ENCODE data around the gene KRTAP10-2. TPM values are rescaled to one million over a fixed set of nuclear protein-coding genes. Genes with fewer than 3 reads are reported as not detected.

The KRTAP10-2 gene
- total RNA-seq, 1 donor from 2014 or later, result not detected

DNA sequence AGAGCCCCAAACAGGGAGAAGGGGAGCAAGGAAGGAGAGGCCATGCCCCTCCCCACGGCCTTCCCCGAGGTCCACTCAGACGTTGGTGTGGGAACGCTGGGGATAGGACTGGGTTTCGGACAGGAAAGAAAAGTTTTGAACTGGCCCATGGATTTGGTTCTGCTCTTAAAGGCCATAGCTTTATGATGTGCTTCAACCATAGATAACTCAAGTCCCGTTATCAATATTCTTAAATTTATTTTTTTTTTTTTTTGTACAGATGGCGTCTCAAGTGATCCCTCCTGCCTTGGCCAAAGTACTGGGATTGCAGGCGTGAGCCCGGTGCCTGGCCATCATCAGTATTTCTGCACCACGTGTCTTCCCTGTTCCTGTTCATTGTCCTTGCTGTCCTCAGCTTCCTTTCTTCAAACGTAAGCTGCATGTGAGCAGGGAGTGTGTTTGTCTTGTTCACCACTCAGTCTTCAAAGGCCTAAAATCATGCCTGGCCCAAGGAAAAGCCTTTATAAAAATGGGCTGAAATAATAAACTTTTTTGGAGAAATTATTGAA is 10.5 kb downstream of the KRTAP10-2 start:
- DNase-seq (ENCODE audit: low read depth in 2 of 2), result no peak

- no peak for DNase-seq (ENCODE audit: low read depth in 2 of 2)
These were observed 11.2 kb downstream of the KRTAP10-2 start, which contains the start of gene KRTAP10-1 for GRCh38 chr21:44539991-44540666. KRTAP10-1 (minus strand) TSS chr21:44540195; CDS start chr21:44540150, 45 bp downstream.

DNA sequence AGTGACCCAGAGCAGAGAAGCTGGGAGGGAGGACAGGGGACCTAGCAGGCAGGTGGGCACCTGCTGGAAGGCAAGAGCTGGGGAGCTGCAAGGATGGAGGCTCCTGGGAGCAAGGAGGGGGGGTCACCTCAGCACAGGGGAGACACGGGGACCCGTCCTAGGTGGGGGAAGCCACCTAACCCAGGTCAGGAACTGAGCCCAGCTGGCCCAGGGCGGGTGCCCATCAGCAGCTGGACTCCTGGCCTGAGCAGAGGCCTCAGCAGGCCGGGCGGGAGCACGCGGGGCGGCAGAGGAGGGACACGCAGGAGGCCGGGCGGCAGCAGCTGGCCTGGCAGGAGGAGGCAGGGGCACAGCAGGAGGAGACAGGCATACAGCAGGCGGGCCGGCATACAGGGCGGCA is 12.3 kb downstream of the KRTAP10-2 start:
- DNase-seq (ENCODE audit: low read depth in 2 of 2), result no peak

- DNase-seq (ENCODE audit: low read depth in 2 of 2), result no peak
These were observed 13.1 kb downstream of the KRTAP10-2 start for GRCh38 chr21:44537930-44538911.

DNA sequence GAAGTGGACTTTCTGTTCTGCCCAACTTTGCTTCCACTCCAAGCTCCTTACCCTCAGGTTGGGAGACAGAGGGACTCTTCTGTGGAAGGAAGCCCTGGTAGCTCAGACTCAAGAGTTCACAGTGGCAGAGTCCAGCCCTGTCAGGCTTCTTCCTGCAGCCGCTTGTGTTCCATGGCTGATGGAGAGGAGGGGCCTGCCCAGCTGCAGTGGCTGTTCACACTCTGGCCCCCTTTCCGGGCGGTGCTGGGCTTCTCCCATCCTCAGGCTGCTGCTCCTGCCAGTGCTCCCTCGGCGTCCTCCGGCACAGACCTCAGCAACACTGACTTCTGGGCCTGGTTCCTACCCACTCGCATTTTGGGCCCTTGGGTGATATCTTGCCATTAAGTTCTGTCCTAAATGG is 15.3 kb downstream of the KRTAP10-2 start:
- DNase-seq (ENCODE audit: low read depth in 2 of 2), result no peak

- no peak for DNase-seq (ENCODE audit: low read depth in 2 of 2)
These were observed 16.6 kb downstream of the KRTAP10-2 start for GRCh38 chr21:44534688-44535087.

- no peak for DNase-seq (ENCODE audit: low read depth in 2 of 2)
These were observed 17.2 kb downstream of the KRTAP10-2 start for GRCh38 chr21:44533891-44534627.

DNA sequence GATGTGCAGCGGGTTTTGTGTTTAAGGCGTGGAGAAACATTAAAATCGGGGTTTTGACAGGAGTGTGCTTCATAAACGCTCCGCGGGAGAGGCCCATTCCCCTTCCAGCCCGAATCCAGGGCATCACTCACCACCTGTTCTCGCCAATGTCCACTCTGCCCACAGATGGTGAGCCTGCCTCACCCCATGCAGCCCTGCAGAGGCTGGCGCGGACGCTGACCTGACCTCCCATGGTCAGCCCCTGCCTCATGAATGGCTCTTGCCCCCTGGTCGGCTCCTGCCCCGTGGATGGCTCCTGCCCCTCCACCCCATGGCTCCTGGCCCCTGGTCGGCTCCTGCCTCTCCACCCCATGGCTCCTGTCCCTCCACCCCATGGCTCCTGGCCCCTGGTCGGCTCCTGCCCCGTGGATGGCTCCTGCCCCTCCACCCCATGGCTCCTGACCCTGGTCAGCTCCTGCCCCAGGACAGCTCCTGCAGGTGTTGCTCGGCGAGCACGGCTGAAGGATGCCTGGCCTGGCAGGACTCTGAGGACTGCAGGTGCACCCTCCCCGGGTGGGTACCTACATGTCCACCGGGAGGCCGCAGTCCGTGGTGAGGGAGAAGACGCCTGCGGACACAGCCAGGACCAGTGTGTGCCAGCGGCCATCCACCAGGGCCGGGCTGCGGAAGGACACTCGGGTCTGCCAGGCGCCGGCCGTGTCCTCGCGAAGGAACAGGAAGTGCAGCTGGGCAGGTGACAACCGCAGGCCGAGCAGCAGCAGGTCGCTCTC is 18.0 kb downstream of the KRTAP10-2 start:
- DNase-seq (ENCODE audit: low read depth in 2 of 2), result no peak

DNA sequence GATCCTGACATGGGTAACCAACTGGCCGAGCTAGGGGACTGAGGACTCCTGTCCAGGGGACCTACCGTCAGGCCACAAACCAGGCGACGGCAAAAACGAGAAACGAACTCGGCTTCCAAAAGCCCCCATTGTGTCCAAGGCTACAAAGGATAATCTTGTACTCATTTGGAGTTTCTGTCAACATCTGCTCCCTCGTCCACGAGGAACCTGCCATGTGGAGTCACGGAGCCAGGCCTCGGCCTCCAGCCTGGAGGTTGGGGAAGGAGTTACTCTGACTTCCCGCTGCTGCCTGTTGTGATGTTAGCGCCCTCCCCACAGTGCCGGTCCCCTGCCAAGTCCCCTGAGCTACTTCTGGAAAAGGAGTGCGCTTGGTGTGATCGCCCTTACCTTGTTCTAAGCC is 18.6 kb downstream of the KRTAP10-2 start:
- no peak for DNase-seq (ENCODE audit: low read depth in 2 of 2)

GRCh38 chr21:44531606-44532564 is 19.4 kb downstream of the KRTAP10-2 start:
- no peak for DNase-seq (ENCODE audit: low read depth in 2 of 2)

DNA sequence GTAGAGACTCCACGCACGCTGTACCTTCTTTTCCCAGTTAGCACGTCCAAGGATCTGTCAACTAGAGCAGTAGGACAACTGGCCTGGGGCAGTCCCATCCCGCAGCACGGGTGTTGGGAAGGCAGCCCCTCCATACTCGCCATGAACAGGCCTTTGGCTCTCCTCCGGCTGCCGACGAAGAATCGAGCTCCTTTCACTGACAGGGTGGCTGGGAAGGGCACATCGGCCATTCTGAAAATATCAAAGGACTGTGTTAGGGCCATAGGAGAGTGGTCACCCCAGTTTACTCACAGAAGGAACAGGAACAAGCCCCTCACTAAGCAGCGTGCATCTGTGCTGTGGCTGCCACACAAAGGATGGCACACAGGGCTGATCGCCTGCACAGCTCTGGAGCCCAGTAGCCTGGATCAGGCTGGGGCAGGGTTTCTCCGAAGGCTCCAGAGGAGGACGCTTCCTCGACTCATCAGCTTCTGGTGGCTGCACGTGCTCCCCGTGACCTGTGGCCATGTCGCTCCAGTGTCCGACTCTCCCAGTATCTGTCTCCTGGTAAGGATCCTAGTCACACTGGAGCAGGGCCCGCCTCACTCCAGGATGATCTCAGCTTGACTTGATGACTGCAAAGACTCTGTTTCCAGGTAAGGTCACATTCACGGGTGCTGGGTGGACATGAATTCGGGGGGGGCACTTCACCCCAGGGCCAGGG is 20.3 kb downstream of the KRTAP10-2 start:
- no peak for DNase-seq (ENCODE audit: low read depth in 2 of 2)

DNA sequence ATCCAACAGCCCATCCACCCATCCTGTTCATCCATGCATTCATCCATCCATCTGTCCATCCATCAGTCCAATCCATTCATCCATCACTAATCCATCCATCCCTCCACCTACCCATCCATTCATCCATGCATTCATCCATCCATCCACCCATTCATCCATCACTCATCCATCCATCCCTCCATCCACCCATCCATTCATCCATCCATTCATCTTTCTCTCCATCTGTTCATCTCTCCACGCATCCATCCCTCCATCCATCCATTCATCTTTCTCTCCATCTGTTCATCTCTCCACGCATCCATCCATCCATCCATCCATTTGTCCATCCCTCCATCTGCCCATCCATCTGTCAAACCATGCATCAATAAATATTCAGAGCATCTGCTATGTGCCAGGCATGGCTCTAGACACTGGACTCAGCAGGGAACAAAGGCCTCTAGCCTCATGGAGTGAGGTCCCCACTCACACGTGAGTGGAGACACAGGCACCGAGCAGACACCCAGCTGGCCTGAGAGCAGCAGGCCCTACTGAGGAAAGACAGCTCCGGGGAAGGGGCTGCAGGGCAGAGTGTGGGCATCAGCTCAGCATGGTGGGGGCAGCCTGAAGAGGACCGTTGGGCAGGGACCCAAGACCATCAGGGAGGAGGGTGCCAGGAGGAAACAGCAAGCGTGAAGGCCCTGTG is 20.9 kb downstream of the KRTAP10-2 start:
- no peak for DNase-seq (ENCODE audit: low read depth in 2 of 2)

GRCh38 chr21:44529503-44530125 is 21.7 kb downstream of the KRTAP10-2 start:
- DNase-seq (ENCODE audit: low read depth in 2 of 2), result no peak

GRCh38 chr21:44529011-44529421 is 22.3 kb downstream of the KRTAP10-2 start:
- no peak for DNase-seq (ENCODE audit: low read depth in 2 of 2)

GRCh38 chr21:44528634-44528995 is 22.7 kb downstream of the KRTAP10-2 start:
- no peak for DNase-seq (ENCODE audit: low read depth in 2 of 2)

DNA sequence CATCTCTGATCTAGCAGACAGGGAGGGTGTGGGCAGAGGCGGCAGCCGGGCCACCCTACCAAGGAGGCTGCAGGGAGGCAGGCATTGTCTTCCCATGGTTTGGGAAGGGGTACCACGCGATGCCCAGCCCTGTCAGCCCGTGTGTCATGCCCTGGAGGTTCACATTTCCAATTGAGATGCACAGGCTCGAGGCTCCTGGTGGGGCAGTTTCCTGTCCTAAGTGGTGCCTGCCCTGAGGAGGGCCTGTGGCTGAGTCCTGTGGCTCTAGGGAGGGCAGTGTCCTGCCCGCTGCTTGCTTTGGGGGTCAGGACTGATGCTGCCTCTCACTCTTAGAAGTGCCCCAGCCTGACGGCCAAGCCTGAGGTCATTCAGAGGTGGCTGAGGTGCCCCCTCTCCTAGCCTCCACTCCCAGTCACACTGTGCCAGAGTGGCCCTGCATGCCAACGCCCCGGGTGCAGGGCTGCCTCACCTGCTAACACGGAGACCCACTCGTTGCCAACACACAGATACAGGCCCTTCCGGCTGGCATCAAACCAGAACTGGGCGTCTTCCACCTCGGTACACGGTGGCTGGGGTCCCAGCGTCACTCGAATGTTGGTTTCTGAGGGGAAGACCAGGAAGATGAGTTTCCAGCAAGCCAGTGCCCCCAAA is 23.2 kb downstream of the KRTAP10-2 start:
- DNase-seq (ENCODE audit: low read depth in 2 of 2), result no peak

All from dermis microvascular lymphatic vessel endothelial cell (primary cell).